AG09309 (cell line): ENCODE measurements around the gene RNASEH2A.

ENCODE experiments used
- DNase-seq: peaks from one replicate; pipeline ENCODE4 v3.0.0-alpha.2; 2010; ENCODE audit warnings: low read depth
- H3K4me3 ChIP-seq: 2 replicates; pipeline ENCODE4 v1.5.1; 2011; ENCODE audit warnings: mild to moderate bottlenecking, low read depth, low read length, moderate library complexity; ENCODE audit not compliant: control insufficient read depth
- CTCF ChIP-seq: IDR thresholded peaks from 2 replicates; pipeline ENCODE4 v1.5.1; 2011; ENCODE audit warnings: mild to moderate bottlenecking, low read depth, low read length, inconsistent platforms; ENCODE audit not compliant: insufficient read depth, control insufficient read depth; ENCODE audit errors: missing control alignments

Gene RNASEH2A

GRCh38 chr19:12782174-12782423 is 24.3 kb upstream of the RNASEH2A start:
- DNase-seq = no peak
- no peak for TF ChIP-seq CTCF
- H3K4me3 ChIP-seq = peak overlapping the region; percentile 44

- peak overlapping the region; percentile 44 for H3K4me3 ChIP-seq
- no peak for DNase-seq
- TF ChIP-seq CTCF = no peak
Observed at GRCh38 chr19:12782424-12783290, 23.7 kb upstream of the RNASEH2A start.

GRCh38 chr19:12783291-12783848 is 23.0 kb upstream of the RNASEH2A start:
- no peak for DNase-seq
- no peak overlapping the region; the same call in 1 of the 2 replicates for H3K4me3 ChIP-seq
- TF ChIP-seq CTCF = no peak

- H3K4me3 ChIP-seq = no peak overlapping the region
- DNase-seq = no peak
- no peak for TF ChIP-seq CTCF
Observed at GRCh38 chr19:12783849-12784393, 22.5 kb upstream of the RNASEH2A start.

GRCh38 chr19:12784394-12784870 is 22.0 kb upstream of the RNASEH2A start:
- DNase-seq = no peak
- no peak for TF ChIP-seq CTCF
- H3K4me3 ChIP-seq = no peak overlapping the region

GRCh38 chr19:12784871-12785430 is 21.4 kb upstream of the RNASEH2A start:
- H3K4me3 ChIP-seq = no peak overlapping the region
- no peak for TF ChIP-seq CTCF
- no peak for DNase-seq
